ENCODE measurements around the gene TM4SF4.
A peak's percentile ranks its signal among the peaks of the same experiment; 100 is the strongest.

The TM4SF4 gene

DNA sequence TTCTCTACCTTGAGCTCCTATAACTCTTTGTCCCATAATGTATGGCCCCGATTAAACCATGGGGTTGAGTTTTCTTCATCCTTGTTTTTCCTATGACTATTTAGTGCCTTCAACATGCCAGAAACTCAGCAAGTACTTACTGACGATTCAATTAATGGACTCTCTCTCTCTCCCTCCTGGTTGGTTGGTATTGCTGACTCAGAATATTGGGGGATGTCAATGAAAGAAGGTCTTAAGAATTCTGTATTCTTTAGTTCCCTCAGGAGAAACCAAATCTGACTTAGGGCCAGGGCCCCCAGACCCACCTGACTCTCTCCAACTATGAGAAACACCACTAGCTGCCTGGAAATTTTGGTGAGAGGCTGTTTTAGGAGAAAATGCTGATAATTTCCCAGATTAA, 40.8 kb downstream of the TM4SF4 start:
- no peak overlapping the region for H3K27ac ChIP-seq
- TF ChIP-seq ZFX (IDR thresholded peaks at IDR 0.05): no peak
- TF ChIP-seq, protein P1, sequence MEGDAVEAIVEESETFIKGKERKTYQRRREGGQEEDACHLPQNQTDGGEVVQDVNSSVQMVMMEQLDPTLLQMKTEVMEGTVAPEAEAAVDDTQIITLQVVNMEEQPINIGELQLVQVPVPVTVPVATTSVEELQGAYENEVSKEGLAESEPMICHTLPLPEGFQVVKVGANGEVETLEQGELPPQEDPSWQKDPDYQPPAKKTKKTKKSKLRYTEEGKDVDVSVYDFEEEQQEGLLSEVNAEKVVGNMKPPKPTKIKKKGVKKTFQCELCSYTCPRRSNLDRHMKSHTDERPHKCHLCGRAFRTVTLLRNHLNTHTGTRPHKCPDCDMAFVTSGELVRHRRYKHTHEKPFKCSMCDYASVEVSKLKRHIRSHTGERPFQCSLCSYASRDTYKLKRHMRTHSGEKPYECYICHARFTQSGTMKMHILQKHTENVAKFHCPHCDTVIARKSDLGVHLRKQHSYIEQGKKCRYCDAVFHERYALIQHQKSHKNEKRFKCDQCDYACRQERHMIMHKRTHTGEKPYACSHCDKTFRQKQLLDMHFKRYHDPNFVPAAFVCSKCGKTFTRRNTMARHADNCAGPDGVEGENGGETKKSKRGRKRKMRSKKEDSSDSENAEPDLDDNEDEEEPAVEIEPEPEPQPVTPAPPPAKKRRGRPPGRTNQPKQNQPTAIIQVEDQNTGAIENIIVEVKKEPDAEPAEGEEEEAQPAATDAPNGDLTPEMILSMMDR (conservative IDR thresholded peaks at IDR 0.05): no peak

DNA sequence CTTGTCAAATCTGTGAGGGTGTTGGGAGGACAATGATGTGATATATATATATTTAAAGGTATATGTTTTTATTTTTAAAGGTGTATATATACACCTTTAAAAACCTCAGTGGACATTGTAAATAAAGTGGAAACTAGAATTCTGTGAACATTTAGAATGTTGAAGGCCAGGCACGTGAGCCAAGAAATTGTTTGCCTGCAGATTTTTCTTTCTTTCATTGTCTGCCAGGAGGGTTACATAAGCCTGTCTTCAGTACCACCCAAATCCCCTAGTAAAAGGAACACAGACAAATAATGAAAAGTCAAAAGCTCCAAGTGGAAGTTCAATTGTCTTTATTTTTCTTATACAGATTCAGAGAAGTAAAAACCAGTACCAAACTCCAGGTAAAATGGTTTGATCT, 42.4 kb downstream of the TM4SF4 start:
- TF ChIP-seq ZFX (IDR thresholded peaks at IDR 0.05): no peak
- TF ChIP-seq, protein P1 (conservative IDR thresholded peaks at IDR 0.05): no peak

DNA sequence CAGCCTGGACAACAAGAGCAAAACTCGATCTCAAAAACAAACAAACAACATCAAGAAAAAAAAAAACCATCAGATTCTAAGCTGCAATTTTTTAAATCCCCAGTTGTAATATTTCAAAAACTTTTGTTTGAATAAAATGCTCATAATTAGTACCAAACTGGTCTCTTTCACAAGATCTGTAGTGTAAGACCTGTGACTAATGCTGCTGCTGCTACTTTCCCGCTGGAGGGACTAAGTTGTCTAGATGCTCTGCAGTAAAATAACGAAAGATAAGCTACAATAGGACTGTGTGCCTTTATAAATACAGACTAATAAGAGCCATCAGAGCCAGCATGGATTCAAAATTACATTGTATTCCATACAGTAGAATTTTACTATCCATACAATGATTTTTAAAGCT, 45.4 kb downstream of the TM4SF4 start:
- no peak overlapping the region for H3K27ac ChIP-seq
- TF ChIP-seq, protein P1 (conservative IDR thresholded peaks at IDR 0.05): no peak
- TF ChIP-seq ZFX (IDR thresholded peaks at IDR 0.05): no peak

More for the DNA sequence above, 42.4 kb downstream of the TM4SF4 start:
- no peak overlapping the region for H3K27ac ChIP-seq

DNA sequence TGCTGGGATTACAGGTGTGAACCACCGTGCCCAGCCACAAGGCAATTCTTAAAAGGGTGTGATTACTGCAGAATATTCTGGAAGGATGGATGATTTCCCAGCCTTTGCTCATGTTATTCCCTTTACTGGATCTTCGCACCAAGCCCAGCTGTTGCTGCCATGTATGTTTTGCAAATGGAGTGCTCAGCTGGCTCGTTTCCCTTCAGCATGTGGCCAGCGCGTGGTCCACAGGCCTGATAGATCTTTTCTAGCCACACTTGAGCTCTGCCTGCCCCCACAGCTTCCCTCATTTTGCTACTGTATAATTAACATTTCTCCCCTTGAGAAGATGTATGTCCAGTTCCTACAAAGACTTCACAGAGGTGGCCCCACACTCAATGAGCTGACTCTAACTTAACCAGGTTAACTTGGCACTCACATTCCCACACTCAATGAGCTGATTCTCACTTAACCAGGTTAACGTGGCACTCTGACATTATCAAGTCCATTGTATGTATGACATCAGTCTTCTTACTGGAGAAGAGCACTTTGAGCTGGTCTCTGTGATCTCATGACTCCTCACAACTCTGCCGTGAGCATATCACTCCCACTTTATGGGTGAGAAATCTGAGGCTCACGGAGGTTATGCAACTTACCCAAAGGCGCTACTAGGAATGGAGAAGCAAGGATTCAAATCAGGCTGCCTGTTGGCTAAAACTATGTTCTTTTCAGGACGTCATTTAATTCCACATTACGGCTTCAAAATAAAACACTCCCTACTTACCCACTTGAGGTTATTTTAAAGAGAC, 49.2 kb downstream of the TM4SF4 start:
- TF ChIP-seq ZFX (IDR thresholded peaks at IDR 0.05): no peak
- TF ChIP-seq, protein P1 (conservative IDR thresholded peaks at IDR 0.05): no peak

GRCh38 chr3:149527531-149528339, 53.2 kb downstream of the TM4SF4 start:
- TF ChIP-seq, protein P1 (conservative IDR thresholded peaks at IDR 0.05): peak; percentile 12; the same call in 1 of the 2 replicates
- TF ChIP-seq ZFX (IDR thresholded peaks at IDR 0.05): no peak
- H3K27ac ChIP-seq: no peak overlapping the region

More for the DNA sequence above, 49.2 kb downstream of the TM4SF4 start:
- H3K27ac ChIP-seq: no peak overlapping the region

- no peak overlapping the region for H3K27ac ChIP-seq
Measured at GRCh38 chr3:149528340-149528650, 53.8 kb downstream of the TM4SF4 start.

More at GRCh38 chr3:149528340-149528650, 53.8 kb downstream of the TM4SF4 start:
- no peak for TF ChIP-seq ZFX (IDR thresholded peaks at IDR 0.05)
- TF ChIP-seq, protein P1 (conservative IDR thresholded peaks at IDR 0.05): no peak

Data from C4-2B (cell line).